Measurements from ENCODE around the gene FGF7. TPM values are rescaled to one million over a fixed set of nuclear protein-coding genes. Genes with fewer than 3 reads are reported as not detected.

FGF7 gene
- total RNA-seq, 2 experiments from 2014 or later = not detected

GRCh38 chr15:49492151-49492550 is 69.1 kb downstream of the FGF7 start:
- TF ChIP-seq CTCF (IDR thresholded peaks at IDR 0.05) = no peak
- Histone ChIP-seq H3K36me3 (ENCODE audit: insufficient read depth, low read length) (no peaks in the 10 kb centered on the region), H3K27ac (ENCODE audit: low read depth in 1 of 2, low read length in 2 of 2) (no peak overlapping the region), H3K4me1 (ENCODE audit: insufficient read depth, low read length) (no peaks in the 10 kb centered on the region), H3K9me3 (ENCODE audit: control insufficient read depth in 1 of 2, insufficient read depth in 1 of 2, low read length in 2 of 2) (no peaks in the 10 kb centered on the region), H3K27me3 (ENCODE audit: control insufficient read depth in 1 of 2, insufficient read depth in 2 of 2, low read length in 2 of 2) (no peaks in the 10 kb centered on the region), H3K4me3 (ENCODE audit: low read length) (no peak overlapping the region)
- POLR2A ChIA-PET = no interaction called here
- DNase-seq = no peak
- Mint-ChIP-seq H3K9me3 (no peaks in the 10 kb centered on the region), H3K27me3 (no peaks in the 10 kb centered on the region), H3K27ac (no peak overlapping the region), H3K36me3 (ENCODE audit: low read depth) (no peaks in the 10 kb centered on the region), H3K4me1 (ENCODE audit: low read depth) (no peaks in the 10 kb centered on the region), H3K4me3 (no peak overlapping the region)
- CTCF ChIA-PET = no interaction called here
- no peak for ATAC-seq (ENCODE audit: poor library complexity)
- intact Hi-C loops (cut with DNase I, micrococcal nuclease) = no loop called here

GRCh38 chr15:49492830-49493229 is 69.8 kb downstream of the FGF7 start:
- POLR2A ChIA-PET = no interaction called here
- no peak overlapping the region for H3K27ac ChIP-seq (ENCODE audit: low read depth in 1 of 2, low read length in 2 of 2)
- H3K27me3 ChIP-seq (ENCODE audit: control insufficient read depth in 1 of 2, insufficient read depth in 2 of 2, low read length in 2 of 2) = no peaks in the 10 kb centered on the region
- H3K4me1 ChIP-seq (ENCODE audit: insufficient read depth, low read length) = no peaks in the 10 kb centered on the region
- Mint-ChIP-seq H3K27ac (no peak overlapping the region), H3K4me1 (ENCODE audit: low read depth) (no peaks in the 10 kb centered on the region), H3K27me3 (no peaks in the 10 kb centered on the region), H3K36me3 (ENCODE audit: low read depth) (no peaks in the 10 kb centered on the region), H3K9me3 (no peaks in the 10 kb centered on the region), H3K4me3 (no peak overlapping the region)
- peak in 2 of 14 experiments; percentile 2 to 20 for DNase-seq
- no peak overlapping the region for H3K4me3 ChIP-seq (ENCODE audit: low read length)
- no peaks in the 10 kb centered on the region for H3K9me3 ChIP-seq (ENCODE audit: control insufficient read depth in 1 of 2, insufficient read depth in 1 of 2, low read length in 2 of 2)
- H3K36me3 ChIP-seq (ENCODE audit: insufficient read depth, low read length) = no peaks in the 10 kb centered on the region
- ATAC-seq (ENCODE audit: poor library complexity) = no peak
- CTCF ChIA-PET = no interaction called here
- intact Hi-C loops (cut with DNase I, micrococcal nuclease) = no loop called here
- TF ChIP-seq CTCF (IDR thresholded peaks at IDR 0.05) = no peak

- no peak overlapping the region for H3K27ac Mint-ChIP-seq
- no peak overlapping the region for H3K4me3 ChIP-seq (ENCODE audit: low read length)
- H3K27ac ChIP-seq (ENCODE audit: low read depth in 1 of 2, low read length in 2 of 2) = no peak overlapping the region
- no peaks in the 10 kb centered on the region for H3K36me3 ChIP-seq (ENCODE audit: insufficient read depth, low read length)
- H3K9me3 ChIP-seq (ENCODE audit: control insufficient read depth in 1 of 2, insufficient read depth in 1 of 2, low read length in 2 of 2) = no peaks in the 10 kb centered on the region
- no peak for DNase-seq
- no peak overlapping the region for H3K4me3 Mint-ChIP-seq
- intact Hi-C loops (cut with DNase I, micrococcal nuclease) = no loop called here
- CTCF ChIA-PET = no interaction called here
- H3K4me1 Mint-ChIP-seq (ENCODE audit: low read depth) = no peaks in the 10 kb centered on the region
- POLR2A ChIA-PET = no interaction called here
- no peaks in the 10 kb centered on the region for H3K9me3 Mint-ChIP-seq
- H3K27me3 ChIP-seq (ENCODE audit: control insufficient read depth in 1 of 2, insufficient read depth in 2 of 2, low read length in 2 of 2) = no peaks in the 10 kb centered on the region
- no peak for ATAC-seq (ENCODE audit: poor library complexity)
- H3K36me3 Mint-ChIP-seq (ENCODE audit: low read depth) = no peaks in the 10 kb centered on the region
- no peaks in the 10 kb centered on the region for H3K27me3 Mint-ChIP-seq
- TF ChIP-seq CTCF (IDR thresholded peaks at IDR 0.05) = no peak
- H3K4me1 ChIP-seq (ENCODE audit: insufficient read depth, low read length) = no peaks in the 10 kb centered on the region
These were observed 71.8 kb downstream of the FGF7 start for GRCh38 chr15:49494842-49495241.
